BJ (cell line): ENCODE measurements around the gene SLC9A3. TPM values are rescaled to one million over a fixed set of nuclear protein-coding genes. Genes with fewer than 3 reads are reported as not detected.

Experiments
- CTCF ChIA-PET: fragments of 350-600 bp; formaldehyde crosslinking; extraction: SDS; loops from one replicate; lab custom pipeline; 2021; ENCODE audit warnings: antibody characterized with exemption, inconsistent platforms; lab: Yijun Ruan, JAX
- POLR2A ChIA-PET: fragments of 300-600 bp; sonication (Branson Sonifier 250); formaldehyde crosslinking; extraction: SDS; loops from one replicate; lab custom pipeline; 2021; ENCODE audit warnings: antibody characterized with exemption; lab: Charles Lee
- DNase-seq: peaks from one replicate; pipeline ENCODE4 v3.0.0-alpha.2; 2011; ENCODE audit warnings: low read depth
- H3K27me3 ChIP-seq: 2 replicates; pipeline ENCODE4 v1.6.0; 2011; ENCODE audit warnings: low read length; ENCODE audit not compliant: control insufficient read depth, insufficient read depth
- H3K36me3 ChIP-seq: 2 replicates; pipeline ENCODE4 v1.5.1; 2011; ENCODE audit warnings: low read length; ENCODE audit not compliant: control insufficient read depth, insufficient read depth
- H3K4me3 ChIP-seq: 2 replicates; pipeline ENCODE4 v1.5.1; 2011; ENCODE audit warnings: low read depth, mild to moderate bottlenecking, control low read depth, low read length
- CTCF ChIP-seq: IDR thresholded peaks from 2 replicates; pipeline ENCODE4 v1.5.1; 2011; ENCODE audit warnings: low read depth, mild to moderate bottlenecking, control low read depth, inconsistent platforms, low read length, moderate library complexity; ENCODE audit not compliant: insufficient read depth
- polyA plus RNA-seq: library from polyadenylated mRNA; depleted of rRNA; stranded (reverse); fragments of >200 nt; gene quantifications from 2 replicates; pipeline ENCODE4 v1.2.3, GENCODE V29; 2011

SLC9A3 gene
- polyA plus RNA-seq, 1 experiment = 1.2 TPM

GRCh38 chr5:434443-435146 is 89.7 kb downstream of the SLC9A3 start:
- ChIA-PET POLR2A (no interaction called here), CTCF (interaction anchor here (1.7 to 4.3 kb wide), 2 partner anchors 12 to 118 kb away, joined by 12 to 24 read pairs; no protein-coding TSS in a partner anchor)
- no peak for TF ChIP-seq CTCF
- DNase-seq = no peak
- Histone ChIP-seq H3K4me3 (no peak overlapping the region), H3K36me3 (peaks cover 22% of the 10 kb centered on the region), H3K27me3 (no peaks in the 10 kb centered on the region)

GRCh38 chr5:433836-434235 is 90.4 kb downstream of the SLC9A3 start:
- H3K36me3 ChIP-seq = peaks cover 26% of the 10 kb centered on the region
- TF ChIP-seq CTCF = no peak
- CTCF ChIA-PET = interaction anchor here (1.7 to 4.3 kb wide), 4 partner anchors 9 to 117 kb away, joined by 5 to 24 read pairs (median 10); no protein-coding TSS in a partner anchor
- no peak overlapping the region for H3K4me3 ChIP-seq
- no peak for DNase-seq
- POLR2A ChIA-PET = no interaction called here
- H3K27me3 ChIP-seq = no peaks in the 10 kb centered on the region

GRCh38 chr5:432928-433791 is 91.1 kb downstream of the SLC9A3 start:
- Histone ChIP-seq H3K27me3 (no peaks in the 10 kb centered on the region), H3K4me3 (no peak overlapping the region), H3K36me3 (peaks cover 30% of the 10 kb centered on the region)
- ChIA-PET POLR2A (no interaction called here), CTCF (interaction anchor here (1.7 to 5.3 kb wide), 6 partner anchors 9 to 116 kb away, joined by 5 to 60 read pairs (median 18); no protein-coding TSS in a partner anchor)
- no peak for DNase-seq
- no peak for TF ChIP-seq CTCF

GRCh38 chr5:432201-432927 is 91.9 kb downstream of the SLC9A3 start:
- CTCF ChIA-PET = interaction anchor here (1.4 to 5.3 kb wide), 6 partner anchors 8 to 115 kb away, joined by 5 to 60 read pairs (median 13); partner anchors contain the start of gene AHRR
- H3K36me3 ChIP-seq = peaks cover 33% of the 10 kb centered on the region
- no peaks in the 10 kb centered on the region for H3K27me3 ChIP-seq
- H3K4me3 ChIP-seq = no peak overlapping the region
- no peak for DNase-seq
- POLR2A ChIA-PET = no interaction called here
- TF ChIP-seq CTCF = no peak
